GM21360 (cell line): Measurements from ENCODE around the gene ANKRD2.
"Not testable (repeated sequence)": the region's sequence is repeated elsewhere in the genome, so short reads cannot be mapped to it uniquely, and the experiment has no call there.

Source experiments
- ATAC-seq: cut with Tn5 transposase; IDR thresholded peaks from one replicate; pipeline ENCODE4 v1.9.1; 2021; ENCODE audit warnings: mild to moderate bottlenecking, moderate library complexity; ENCODE audit not compliant: unreplicated experiment

The ANKRD2 gene

GRCh38 chr10:97570789-97571471 lies 1.6 kb upstream of the ANKRD2 start:
- no peak for ATAC-seq

GRCh38 chr10:97571622-97572021 lies 957 bp upstream of the ANKRD2 start:
- ATAC-seq, result no peak

GRCh38 chr10:97573021-97573420 lies 442 bp downstream of the ANKRD2 start:
- no peak for ATAC-seq

- no peak for ATAC-seq
Observed at GRCh38 chr10:97573672-97574071, 1.1 kb downstream of the ANKRD2 start.

GRCh38 chr10:97574374-97575126 lies 2.0 kb downstream of the ANKRD2 start:
- ATAC-seq, result no peak

GRCh38 chr10:97575127-97575668 lies 2.6 kb downstream of the ANKRD2 start:
- ATAC-seq, result no peak

- ATAC-seq, result not testable (repeated sequence)
Observed at GRCh38 chr10:97576487-97576886, 3.9 kb downstream of the ANKRD2 start.

GRCh38 chr10:97577701-97578100 lies 5.1 kb downstream of the ANKRD2 start:
- ATAC-seq, result no peak

GRCh38 chr10:97578171-97578844 lies 5.7 kb downstream of the ANKRD2 start:
- no peak for ATAC-seq

- no peak for ATAC-seq
Observed at GRCh38 chr10:97580421-97581367, 8.1 kb downstream of the ANKRD2 start.

- ATAC-seq, result no peak
Observed at GRCh38 chr10:97582169-97582568, 9.6 kb downstream of the ANKRD2 start.

GRCh38 chr10:97583476-97583875 lies 10.9 kb downstream of the ANKRD2 start:
- ATAC-seq, result no peak

- ATAC-seq, result no peak
Observed at GRCh38 chr10:97584060-97584797, 11.7 kb downstream of the ANKRD2 start, which contains the start of gene HOGA1. TSS of gene HOGA1 (plus strand) at chr10:97584389. CDS start at chr10:97584704, 315 bp downstream.

- ATAC-seq, result no peak
Observed at GRCh38 chr10:97584798-97585438, 12.3 kb downstream of the ANKRD2 start.

- no peak for ATAC-seq
Observed at GRCh38 chr10:97585439-97585811, 12.8 kb downstream of the ANKRD2 start.

- no peak for ATAC-seq
Observed at GRCh38 chr10:97587183-97587582, 14.6 kb downstream of the ANKRD2 start.

- no peak for ATAC-seq
Observed at GRCh38 chr10:97589479-97589878, 16.9 kb downstream of the ANKRD2 start, which contains the start of gene C10orf62. TSS of gene C10orf62 (plus strand) at chr10:97589721. CDS start at chr10:97589898, 177 bp downstream.

GRCh38 chr10:97590082-97590747 lies 17.6 kb downstream of the ANKRD2 start:
- no peak for ATAC-seq
